ENCODE data around the gene KIFAP3. TPM values are rescaled to one million over a fixed set of nuclear protein-coding genes. Genes with fewer than 3 reads are reported as not detected.

KIFAP3 gene
- total RNA-seq, 4 donors from 2014 or later, result 18.5 to 34.0 (median 21.9) TPM

DNA sequence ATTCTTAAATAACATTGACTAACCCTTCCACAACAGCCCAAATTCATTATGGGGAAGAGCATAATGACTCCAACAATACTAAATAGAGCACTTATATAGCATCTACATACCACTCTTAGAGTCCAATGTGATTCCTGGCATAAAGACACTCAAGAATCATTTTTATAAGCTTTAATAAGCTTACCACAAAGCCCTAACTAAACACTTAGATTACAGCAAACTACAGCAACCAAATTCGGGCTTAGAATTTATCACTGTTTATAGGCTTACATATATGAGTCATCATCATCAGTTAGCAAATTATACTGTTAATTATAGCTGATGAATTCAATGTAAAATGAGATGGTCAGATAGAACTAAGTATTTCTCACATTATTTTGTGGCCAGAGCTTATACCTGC, 188.1 kb downstream of the KIFAP3 start:
- TF ChIP-seq POLR2A (IDR thresholded peaks at IDR 0.05) (no peak), POLR2AphosphoS5 (IDR thresholded peaks at IDR 0.05) (no peak), EP300 (IDR thresholded peaks at IDR 0.05) (no peak)
- TF ChIP-seq, protein P1, sequence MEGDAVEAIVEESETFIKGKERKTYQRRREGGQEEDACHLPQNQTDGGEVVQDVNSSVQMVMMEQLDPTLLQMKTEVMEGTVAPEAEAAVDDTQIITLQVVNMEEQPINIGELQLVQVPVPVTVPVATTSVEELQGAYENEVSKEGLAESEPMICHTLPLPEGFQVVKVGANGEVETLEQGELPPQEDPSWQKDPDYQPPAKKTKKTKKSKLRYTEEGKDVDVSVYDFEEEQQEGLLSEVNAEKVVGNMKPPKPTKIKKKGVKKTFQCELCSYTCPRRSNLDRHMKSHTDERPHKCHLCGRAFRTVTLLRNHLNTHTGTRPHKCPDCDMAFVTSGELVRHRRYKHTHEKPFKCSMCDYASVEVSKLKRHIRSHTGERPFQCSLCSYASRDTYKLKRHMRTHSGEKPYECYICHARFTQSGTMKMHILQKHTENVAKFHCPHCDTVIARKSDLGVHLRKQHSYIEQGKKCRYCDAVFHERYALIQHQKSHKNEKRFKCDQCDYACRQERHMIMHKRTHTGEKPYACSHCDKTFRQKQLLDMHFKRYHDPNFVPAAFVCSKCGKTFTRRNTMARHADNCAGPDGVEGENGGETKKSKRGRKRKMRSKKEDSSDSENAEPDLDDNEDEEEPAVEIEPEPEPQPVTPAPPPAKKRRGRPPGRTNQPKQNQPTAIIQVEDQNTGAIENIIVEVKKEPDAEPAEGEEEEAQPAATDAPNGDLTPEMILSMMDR (IDR thresholded peaks at IDR 0.05), result no peak
- 56% methylated on average over 1 of the region's 1 CpG for WGBS
- peaks cover 26% of the 10 kb centered on the region for H3K4me1 ChIP-seq
- H3K27me3 ChIP-seq, result no peaks in the 10 kb centered on the region
- H3K9me3 ChIP-seq, result no peaks in the 10 kb centered on the region
- H3K36me3 ChIP-seq, result peaks cover 39% of the 10 kb centered on the region
- no peak overlapping the region for H3K27ac ChIP-seq
- no peak for DNase-seq (ENCODE audit: low spot score in 2 of 2)
- H3K4me3 ChIP-seq, result no peak overlapping the region

DNA sequence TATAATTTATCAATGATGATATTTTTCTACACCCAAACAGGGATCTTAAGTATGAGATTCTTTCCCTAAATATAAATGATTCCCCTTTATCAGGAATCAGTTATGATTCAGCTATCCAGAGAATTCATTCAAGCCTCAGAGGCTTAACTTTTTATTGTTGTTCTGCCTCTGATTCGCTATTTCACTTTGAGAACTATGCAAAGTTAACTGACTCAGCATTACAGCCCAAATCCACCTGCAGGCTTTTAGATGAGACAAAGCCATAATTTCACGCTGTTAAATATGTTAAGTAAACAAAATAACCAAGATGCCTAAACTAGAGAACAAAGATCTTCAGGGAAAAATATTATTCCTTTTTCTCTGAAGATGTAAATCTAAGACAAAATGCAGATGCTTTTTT, 189.3 kb downstream of the KIFAP3 start:
- no peak overlapping the region for H3K27ac ChIP-seq
- peaks cover 39% of the 10 kb centered on the region for H3K36me3 ChIP-seq
- WGBS, result 81% methylated on average over 2 of the region's 2 CpGs
- no peak for DNase-seq (ENCODE audit: low spot score in 2 of 2)
- H3K9me3 ChIP-seq, result no peaks in the 10 kb centered on the region
- H3K4me1 ChIP-seq, result peaks cover 19% of the 10 kb centered on the region
- TF ChIP-seq POLR2AphosphoS5 (IDR thresholded peaks at IDR 0.05), result no peak
- TF ChIP-seq EP300 (IDR thresholded peaks at IDR 0.05), result no peak
- TF ChIP-seq POLR2A (IDR thresholded peaks at IDR 0.05), result no peak
- TF ChIP-seq, protein P1 (IDR thresholded peaks at IDR 0.05), result no peak
- H3K4me3 ChIP-seq, result no peak overlapping the region
- no peaks in the 10 kb centered on the region for H3K27me3 ChIP-seq

DNA sequence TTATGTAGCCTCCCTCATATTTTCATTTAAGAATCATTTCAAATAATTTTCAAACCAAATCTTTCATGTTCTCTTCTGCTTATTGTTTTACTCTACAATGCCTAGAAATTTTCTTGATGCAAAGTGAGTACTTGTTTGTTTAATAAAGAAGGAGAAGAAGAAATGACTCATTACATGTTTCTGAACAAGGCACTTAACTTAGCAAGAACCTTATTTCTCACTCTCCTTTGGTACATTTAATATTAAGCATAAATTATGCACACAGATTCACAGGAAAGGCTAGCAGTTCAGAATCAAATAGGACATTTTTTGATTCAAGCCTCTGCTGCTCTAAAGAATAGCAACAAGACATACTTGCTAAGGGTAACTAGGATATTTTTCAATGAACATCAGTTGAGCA, 189.9 kb downstream of the KIFAP3 start:
- Histone ChIP-seq H3K4me3 (no peak overlapping the region), H3K9me3 (no peaks in the 10 kb centered on the region), H3K27ac (no peak overlapping the region), H3K27me3 (no peaks in the 10 kb centered on the region), H3K4me1 (peaks cover 17% of the 10 kb centered on the region), H3K36me3 (peaks cover 39% of the 10 kb centered on the region)
- DNase-seq (ENCODE audit: low spot score in 2 of 2), result no peak
- TF ChIP-seq, protein P1 (IDR thresholded peaks at IDR 0.05), result no peak
- TF ChIP-seq POLR2A (IDR thresholded peaks at IDR 0.05) (no peak), POLR2AphosphoS5 (IDR thresholded peaks at IDR 0.05) (no peak), EP300 (IDR thresholded peaks at IDR 0.05) (no peak)

DNA sequence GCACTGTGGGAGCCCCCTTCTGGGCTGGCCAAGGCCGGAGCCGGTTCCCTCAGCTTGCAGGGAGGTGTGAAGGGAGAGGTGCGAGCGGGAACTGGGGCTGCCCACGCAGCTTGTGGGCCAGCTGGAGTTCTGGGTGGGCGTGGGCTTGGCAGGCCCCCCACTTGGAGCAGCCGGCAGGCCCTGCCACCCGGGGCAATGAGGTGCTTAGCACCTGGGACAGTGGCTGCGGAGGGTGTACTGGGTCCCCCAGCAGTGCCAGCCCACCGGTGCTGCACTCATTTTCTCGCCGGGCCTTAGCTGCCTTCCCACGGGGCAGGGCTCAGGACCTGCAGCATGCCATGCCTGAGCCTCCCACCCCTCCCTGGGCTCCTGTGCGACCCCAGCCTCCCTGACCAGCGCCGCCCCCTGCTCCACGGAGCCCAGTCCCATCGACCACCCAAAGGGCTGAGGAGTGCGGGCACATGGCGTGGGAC, 192.4 kb downstream of the KIFAP3 start:
- Histone ChIP-seq H3K4me3 (no peak overlapping the region), H3K27me3 (no peaks in the 10 kb centered on the region), H3K36me3 (peaks cover 42% of the 10 kb centered on the region), H3K27ac (no peak overlapping the region), H3K4me1 (peaks cover 3% of the 10 kb centered on the region), H3K9me3 (no peaks in the 10 kb centered on the region)
- no peak for DNase-seq (ENCODE audit: low spot score in 2 of 2)
- WGBS, result 97% methylated on average over 8 of the region's 20 CpGs
- TF ChIP-seq EP300 (IDR thresholded peaks at IDR 0.05), result no peak
- TF ChIP-seq, protein P1 (IDR thresholded peaks at IDR 0.05), result no peak
- TF ChIP-seq POLR2AphosphoS5 (IDR thresholded peaks at IDR 0.05), result no peak
- TF ChIP-seq POLR2A (IDR thresholded peaks at IDR 0.05), result no peak

DNA sequence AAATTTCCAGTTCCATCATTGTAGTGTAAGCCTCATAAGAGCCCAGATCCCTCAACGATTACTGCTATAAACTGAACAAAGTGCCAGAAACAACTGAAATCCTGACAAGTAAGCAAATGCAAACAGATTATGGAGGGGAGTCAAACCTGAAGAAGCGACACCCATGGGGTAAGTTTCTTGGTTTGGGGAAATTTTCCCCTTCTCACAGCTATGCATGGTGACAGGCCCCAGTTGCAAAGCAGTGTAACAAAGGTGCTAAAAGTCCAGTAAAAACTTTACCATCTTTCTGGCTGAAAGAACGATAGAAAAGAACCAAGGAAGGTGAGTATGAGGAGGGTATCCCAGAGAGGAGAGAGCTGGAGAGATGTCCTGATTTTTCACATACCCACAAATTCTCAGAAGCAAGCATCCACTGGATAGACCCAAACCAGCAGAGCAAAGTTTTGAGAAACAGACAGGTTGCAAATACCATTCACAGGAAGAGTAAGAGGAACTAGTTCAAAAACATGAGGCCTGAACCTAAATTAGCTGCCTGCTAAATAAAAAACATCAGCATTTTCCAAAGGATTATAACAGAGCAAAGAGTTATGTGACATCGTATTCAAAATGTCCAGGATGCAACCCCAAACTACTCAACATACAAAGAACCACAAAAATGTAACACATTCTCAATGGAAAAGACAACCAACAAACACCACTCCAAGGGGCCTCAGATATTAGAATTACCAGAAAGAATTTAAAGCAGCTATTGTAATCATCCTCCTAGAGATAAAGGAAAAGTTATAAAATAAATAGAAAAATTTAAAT, 195.3 kb downstream of the KIFAP3 start:
- peaks cover 54% of the 10 kb centered on the region for H3K36me3 ChIP-seq
- no peak for DNase-seq (ENCODE audit: low spot score in 2 of 2)
- WGBS, result 83% methylated on average over 4 of the region's 4 CpGs

More for the DNA sequence above, 195.3 kb downstream of the KIFAP3 start:
- Histone ChIP-seq H3K9me3 (no peaks in the 10 kb centered on the region), H3K4me3 (no peak overlapping the region), H3K4me1 (peaks cover 3% of the 10 kb centered on the region), H3K27ac (no peak overlapping the region), H3K27me3 (no peaks in the 10 kb centered on the region)
- TF ChIP-seq POLR2A (IDR thresholded peaks at IDR 0.05) (no peak), POLR2AphosphoS5 (IDR thresholded peaks at IDR 0.05) (no peak), EP300 (IDR thresholded peaks at IDR 0.05) (no peak)
- TF ChIP-seq, protein P1 (IDR thresholded peaks at IDR 0.05), result no peak

Data from suprapubic skin (tissue), 4 donors.